Measurements from ENCODE around the gene TIGD3.

Gene TIGD3

DNA sequence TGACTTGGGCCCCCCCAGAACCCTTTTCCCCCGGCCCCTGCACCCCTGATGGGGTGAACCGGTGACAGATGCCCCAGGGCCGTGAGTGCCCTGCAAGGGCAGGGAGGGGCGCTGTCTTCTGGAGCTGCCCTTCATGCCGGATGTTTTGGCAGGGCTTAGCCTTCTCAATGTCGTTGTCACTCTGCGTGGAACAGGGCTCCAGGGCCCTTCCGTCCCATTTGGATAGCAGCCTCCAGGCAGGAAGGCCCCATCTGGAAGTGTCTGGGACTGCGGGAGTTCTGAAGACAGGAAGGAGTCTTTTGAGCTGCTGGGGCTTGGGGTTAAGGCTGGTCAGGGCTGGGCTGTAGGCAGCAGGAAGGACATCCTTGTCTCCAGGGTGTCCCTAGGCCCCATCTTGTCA, 36.4 kb downstream of the TIGD3 start:
- no peak for DNase-seq

DNA sequence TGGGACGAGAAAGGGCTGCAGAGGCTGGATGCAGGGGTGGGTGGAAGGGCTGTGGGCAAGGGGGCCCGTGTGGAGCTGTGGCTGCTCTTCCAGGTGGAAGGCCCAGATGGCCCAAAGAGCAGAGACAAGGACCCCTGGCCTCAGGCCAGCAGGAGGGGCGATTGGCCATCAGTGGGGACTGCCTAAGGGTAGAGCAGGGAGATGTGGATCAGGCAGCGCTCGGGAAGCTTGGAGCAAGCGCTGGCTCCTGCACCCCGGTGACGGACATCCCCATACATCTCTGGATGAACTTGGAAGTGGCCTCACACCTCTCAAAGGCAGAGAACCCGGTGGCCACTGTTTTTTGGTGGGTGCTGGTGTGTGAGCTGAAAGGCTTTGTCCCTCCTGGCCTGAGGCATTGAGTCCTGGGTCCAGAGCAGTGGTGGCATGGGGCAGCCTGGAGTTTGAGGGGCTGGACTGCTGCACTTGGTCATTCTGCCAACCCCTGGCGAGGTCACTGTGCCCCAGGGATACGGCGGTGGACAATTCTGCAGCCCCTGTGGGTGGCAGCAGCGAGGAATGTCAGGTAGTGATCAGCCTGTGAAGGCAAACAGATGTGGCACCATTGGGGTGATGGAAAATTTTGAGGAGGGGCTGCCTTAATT, 37.8 kb downstream of the TIGD3 start:
- DNase-seq = no peak

DNA sequence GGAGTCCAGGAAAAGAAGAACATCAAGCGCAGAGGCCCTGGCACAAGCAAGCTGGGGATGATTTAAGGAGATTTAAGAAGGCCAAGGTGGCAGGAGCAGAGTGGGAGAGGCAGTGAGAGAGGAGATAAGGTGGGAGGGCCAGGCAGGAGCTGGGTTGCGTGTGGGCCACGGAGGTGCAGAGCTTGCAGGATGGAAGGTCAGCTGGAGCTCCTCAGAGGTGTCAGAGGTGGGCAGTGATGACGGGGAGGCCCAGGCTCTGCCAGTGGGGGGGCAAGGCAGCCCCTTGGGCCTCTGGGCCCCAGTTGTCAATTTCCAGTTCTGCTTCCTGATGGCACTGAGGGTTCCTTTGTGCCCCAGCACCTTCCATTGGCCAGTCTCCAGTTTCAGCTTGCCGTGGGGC, 38.3 kb downstream of the TIGD3 start:
- DNase-seq = no peak

DNA sequence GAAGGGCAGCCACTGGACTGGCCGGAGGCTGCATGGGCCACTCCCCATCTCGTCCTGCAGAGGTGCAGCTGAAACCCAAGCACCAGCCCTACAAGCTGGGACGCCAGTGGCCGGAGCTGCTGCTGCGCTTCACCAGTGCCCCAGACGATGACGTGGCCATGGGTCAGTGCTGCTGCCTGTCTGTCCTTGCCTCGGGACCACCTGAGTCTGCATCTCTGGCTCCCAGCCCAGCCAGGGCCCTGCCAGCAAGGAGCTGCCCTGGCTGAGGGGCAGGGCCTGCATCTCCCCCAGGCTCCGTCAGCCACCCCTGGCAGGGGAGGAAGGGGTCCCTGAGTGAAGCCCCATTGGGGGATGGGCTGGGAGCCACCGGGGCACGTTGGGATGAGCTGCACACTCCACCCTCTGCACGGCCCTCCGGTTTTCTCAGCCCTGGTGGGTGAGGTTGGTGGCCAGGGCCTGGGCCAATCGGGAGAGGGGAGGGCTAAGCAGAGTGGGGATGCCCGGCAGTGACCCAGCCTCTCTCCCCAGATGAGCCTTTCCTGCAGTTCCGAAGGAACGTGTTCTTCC, 39.0 kb downstream of the TIGD3 start:
- no peak for DNase-seq

DNA sequence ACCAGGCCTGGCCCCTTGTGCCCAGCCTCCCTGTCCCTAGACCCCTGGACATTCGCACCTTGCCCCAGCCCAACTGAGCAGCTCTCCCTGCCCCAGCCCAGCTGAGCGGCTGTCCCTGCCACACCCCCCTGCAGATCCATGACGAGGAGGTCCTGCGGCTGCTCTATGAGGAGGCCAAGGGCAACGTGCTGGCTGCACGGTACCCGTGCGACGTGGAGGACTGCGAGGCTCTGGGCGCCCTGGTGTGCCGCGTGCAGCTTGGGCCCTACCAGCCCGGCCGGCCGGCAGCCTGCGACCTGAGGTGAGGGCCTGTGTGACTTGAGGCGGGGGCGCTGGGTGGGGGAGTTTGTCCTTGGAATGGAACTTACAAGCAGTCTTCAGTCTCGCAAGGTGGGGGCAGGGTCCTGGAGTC, 39.6 kb downstream of the TIGD3 start:
- DNase-seq = no peak

DNA sequence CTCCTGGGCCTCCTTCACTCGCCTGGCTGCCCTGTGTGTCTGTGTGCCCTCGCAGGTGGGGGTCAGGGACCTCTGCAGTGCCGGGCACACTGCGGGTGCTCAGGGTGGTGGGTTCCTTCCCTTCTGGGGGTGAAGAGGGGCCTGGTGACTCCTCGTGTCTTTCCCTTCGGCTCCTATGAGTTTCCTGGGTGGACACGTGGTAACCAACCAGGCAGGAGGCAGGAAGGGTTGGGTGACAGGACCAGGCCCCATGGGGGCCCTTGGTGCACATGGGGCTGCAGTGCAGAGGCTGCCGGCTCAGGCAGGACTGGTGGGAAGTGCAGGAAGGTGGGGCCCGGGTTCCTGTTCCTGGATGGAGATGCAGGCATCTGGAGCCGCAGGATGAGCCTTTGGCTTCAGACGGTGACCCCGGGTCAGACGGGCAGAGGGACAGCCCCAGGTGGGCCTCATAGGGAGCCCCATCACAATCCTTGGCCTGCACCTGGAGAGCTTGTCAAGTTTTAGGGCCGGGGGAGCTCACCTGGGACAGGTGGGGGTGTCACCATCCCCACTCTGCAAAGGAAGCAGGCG, 41.5 kb downstream of the TIGD3 start:
- DNase-seq = no peak

DNA sequence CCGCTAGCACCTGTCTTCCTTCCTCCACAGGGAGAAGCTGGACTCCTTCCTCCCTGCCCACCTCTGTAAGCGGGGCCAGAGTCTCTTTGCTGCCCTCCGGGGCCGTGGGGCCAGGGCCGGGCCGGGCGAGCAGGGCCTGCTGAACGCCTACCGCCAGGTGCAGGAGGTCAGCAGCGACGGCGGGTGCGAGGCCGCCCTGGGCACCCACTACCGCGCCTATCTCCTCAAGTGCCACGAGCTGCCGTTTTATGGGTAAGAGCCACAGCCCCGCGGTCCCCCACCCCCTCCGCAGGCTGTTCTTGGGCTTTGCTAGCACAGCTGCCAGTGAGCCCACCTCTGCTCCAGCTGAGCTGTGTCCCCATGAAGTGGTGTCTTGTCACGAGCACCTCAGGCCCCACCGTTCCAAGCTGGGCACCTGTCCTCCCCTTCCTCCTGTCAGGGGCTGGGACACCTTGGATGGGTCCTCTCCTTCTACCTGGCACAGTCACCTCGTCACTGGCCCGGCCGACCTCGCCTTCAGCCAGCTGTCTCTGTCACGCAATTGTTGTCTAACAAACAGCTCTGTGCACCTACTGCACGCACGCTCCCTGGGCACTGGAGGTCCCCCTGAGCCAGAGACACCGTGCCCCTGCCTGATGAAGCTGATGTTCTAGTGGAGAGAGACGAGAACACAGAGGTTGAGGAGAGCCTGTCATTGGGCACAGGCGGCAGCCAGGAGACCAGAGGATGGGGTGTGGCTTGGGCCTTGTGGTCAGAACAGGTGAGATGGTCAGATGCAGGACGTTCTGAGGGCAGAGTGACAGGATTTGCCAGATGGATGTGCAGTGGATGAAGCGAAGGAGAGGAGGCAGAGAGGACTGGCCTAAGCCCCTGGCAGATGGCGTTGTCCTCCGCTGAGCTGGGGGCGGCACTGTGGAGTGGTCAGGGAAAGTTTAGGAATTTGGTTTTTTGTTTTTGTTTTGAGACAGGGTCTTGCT, 42.5 kb downstream of the TIGD3 start:
- no peak for DNase-seq

DNA sequence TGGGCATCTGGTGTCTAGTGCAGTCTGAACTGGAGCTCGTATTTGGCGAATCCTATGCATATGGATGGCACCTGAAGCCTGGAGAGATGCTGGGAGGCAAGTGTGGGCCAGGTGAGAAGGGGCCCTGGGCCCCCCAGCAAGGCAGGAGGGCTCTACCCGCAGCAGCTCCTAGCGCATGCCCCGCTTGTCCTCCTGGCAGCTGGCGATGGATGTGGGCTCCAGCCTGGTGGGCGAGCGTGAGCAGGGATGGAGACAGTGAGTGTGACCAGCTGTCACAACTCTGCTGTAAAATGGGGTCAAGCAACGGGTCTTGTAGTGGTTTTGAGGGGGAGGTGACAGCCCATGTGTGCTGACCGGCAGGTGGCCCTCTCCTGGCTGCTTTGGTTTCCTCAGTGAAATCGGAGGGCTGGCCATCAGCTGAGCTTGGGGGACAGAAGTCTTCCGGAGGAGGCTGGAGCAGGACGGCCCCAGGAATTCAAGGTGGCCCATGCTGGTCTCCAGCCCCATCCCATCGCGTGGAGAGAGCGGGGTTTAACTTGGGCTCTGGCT, 43.9 kb downstream of the TIGD3 start:
- DNase-seq = no peak

DNA sequence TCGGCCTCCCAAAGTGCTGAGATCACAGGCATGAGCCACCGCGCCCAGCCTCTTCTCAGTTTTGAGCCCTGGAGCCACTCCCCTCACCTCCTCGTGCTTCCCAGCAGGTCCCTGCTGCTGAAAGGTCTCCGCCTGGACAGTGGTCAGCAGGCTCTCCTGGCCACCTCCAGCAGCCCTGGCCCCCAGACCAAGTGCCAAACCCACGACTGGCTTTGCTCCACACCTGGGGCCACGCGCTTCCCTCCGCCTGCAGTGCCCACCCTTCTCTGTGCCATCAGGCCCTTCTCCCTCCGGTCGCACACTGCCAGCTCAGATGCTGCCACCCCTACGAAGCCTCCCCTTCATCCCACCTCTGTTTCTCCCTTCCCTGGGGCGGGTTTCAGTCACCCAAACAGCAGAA, 44.7 kb downstream of the TIGD3 start:
- DNase-seq = no peak

DNA sequence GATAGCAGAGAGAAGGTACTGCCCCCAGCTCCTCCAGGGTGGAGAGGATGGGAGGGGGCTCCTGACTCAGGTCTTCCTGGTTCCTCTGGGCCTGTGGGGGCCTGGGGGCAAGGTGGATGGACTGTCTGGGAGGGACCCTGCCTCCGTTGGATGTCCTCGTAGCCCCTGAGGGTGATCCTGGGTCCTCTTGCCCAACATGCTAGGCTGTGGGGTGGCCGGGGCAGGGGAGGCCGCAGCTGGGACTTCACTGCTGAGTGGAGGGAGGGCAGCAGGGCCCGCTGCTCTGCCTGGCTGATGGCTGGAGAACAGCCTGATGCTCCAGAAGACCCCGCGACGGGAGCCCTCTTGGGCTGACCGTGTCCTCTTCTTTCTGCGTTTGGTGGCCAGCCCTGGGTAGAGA, 45.3 kb downstream of the TIGD3 start:
- no peak for DNase-seq

DNA sequence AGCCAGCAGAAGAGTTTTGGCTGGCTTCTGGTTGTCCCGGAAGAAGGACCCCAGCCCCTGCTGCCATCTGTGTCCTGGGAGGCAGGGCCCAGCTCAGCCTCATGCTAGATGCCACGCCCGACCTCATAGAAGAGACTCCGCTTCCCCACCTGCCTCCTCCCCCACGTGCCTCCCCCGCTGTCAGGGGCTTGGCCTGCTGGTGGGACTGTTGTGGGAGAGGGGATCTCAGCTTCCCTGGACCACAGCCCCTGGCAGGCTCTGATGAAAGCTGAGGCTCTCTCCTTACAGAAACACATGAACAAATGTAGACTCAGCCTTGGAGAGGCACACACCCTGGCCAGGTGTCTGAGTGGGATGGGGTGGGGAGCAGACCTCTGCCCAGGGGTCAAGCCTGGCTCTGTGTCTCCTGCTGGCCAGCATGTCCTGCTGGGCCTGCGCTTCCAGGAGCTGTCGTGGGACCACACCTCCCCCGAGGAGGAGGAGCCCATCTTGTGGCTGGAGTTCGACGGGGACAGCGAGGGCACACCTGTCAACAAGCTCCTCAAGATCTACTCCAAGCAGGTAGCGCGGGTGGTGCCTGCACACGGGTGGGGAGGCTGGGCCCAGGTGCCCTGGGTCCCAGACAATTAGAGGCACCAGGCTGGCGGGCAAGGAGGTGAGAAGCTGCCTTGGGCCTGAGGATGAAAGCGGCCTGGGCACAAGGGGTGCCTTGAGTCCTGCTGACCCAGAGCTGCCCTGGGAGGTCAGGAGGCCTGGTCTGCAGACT, 45.9 kb downstream of the TIGD3 start:
- DNase-seq = no peak

DNA sequence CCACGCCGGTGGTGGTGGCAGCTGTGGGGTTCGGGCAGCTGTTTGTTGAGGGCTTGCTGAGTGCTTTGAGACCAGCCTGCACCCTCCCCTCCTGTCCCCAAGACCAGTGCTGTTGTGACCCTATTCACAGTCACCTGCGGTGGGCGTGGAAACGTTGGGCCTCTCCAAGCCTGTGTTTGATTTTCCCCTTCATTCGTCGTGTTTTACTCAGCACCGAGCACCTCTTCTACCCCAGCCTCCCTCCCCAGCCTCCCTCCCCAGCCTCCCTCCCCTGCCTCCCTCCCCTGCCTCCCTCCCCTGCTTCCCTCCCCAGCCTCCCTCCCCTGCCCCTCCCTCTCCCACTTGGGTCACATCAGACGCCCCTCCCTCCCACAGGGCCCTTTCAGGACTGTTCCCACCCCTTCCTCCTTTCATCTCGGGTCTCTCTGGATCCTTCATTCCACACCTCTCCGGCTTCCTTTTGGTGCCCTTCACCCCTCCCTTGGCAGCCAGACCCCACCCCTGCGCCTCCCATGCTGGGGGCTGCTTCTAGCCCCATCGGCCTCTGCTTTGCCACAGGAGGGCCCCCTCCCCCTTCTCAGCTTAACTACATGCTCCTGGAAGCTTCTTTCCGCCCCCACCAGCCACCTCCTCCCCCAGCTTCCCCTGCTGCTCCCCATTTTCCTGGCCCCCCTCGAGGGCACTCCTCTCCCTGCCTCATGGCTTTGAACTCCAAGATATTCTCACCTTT, 46.7 kb downstream of the TIGD3 start:
- no peak for DNase-seq

DNA sequence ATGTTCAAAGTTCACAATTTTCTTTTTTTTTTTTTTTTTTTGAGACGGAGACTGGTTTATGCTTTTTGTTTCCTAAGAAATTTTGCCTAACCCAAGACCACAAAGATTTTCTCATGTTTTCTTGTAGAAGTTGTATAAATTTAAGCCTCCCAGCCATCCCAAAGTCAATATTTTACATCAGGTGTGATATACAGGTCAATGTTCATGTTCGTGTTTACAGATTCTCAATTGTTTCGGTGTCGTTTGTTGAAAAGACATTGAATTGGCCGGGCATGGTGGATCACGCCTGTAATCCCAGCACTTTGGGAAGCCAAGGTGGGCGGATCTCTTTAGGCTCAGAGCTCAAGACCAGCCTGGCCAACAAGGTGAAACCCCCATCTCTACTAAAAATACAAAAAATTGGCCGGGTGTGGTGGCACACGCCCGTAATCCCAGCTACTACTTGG, 47.3 kb downstream of the TIGD3 start:
- DNase-seq = no peak

DNA sequence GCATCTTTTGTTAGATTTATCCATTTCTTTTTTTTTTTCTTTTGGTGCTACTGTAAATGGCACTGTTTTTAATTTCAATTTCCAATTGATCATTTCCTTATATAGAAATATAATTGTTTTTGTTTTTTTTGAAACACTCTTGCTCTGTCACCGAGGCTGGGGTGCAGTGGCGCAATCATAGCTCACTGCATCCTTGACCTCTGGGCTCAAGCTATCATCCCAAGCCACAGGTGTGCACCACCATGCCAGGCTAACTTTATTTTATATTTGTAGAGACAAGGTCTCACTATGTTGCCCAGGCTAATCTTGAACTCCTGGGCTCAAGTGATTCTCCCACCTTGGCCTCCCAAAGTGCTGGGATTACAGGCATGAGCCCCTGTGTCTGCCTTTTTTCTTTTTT, 48.2 kb downstream of the TIGD3 start:
- no peak for DNase-seq

DNA sequence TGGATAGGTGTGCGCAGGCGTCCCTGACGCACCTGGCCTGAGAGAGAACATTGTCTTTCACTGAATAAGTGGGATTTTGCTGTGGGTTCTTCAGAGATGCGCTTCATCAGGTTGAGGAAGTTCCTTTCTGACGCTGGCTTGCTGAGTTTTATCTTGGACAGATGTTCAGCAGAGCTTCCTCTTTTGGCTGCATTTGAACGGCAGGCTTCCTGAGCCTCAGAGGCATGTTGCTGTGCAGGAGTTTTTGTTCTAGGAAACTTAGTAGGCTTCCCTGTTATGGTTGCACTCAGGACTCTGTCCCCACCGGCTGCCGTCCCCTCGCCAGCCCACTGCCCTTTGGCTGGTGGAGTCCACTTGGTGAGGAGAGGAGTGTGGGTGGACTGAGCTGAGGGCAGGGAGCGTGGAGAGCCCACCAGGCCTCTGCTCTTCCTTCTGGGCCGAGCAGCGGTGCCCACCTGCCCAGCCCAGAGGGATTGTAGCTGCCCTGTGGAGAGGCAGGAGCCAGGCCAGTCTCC, 49.1 kb downstream of the TIGD3 start:
- DNase-seq = no peak

DNA sequence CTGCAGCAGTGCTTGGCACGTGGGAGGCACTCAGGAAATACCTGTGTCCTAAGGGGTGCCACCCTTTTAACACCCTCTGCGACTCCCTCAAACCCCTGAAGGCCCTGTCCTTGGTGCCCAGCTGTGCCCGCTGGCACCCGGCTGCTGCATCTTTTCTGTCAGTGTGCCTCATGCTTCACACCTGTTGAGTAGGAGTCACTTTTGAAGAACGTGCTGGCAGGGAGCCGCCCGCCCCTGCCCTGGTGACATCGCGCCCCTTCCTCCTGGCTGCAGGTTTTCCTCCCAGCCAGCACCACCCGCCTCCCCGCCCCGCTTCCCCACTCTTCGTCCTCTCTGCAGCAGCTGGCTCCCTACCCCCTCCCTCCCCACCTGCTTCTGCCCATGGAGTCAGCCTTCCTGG, 49.7 kb downstream of the TIGD3 start:
- no peak for DNase-seq

DNA sequence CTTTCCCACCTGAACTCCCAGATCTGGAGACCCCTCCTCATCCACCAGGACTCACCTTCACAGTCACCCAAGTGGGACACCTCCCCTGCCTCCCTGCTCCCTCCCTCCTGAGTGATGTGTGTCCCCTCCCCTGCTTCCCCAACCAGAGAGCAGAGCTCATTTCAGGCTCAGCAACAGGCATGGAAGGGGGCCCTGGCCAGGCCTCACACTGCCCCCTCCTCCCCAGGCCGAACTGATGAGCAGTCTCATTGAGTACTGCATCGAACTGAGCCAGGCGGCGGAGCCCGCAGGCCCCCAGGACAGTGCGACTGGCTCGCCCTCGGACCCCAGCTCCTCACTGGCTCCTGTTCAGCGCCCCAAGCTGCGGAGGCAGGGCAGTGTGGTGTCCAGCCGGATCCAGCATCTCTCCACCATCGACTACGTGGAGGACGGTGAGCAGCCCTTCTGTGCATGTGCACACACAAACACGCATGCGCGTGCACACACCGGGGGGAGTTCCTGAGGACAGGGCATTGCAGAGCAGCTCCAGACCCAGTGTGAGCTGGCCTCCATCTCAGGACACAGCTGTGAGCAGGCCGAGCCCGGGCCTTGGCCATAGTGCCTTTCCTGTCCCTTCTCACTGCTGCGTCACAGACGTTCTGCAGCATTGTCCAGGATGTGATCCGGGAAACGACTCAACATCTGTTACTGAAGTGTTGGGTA, 50.2 kb downstream of the TIGD3 start:
- DNase-seq = no peak
